ENCODE measurements around the gene UBXN10.

The UBXN10 gene

GRCh38 chr1:20185834-20186782 lies at the start of gene UBXN10, which contains the start of gene PLA2G2C:
Gene UBXN10 (plus strand): TSS chr1:20186096. CDS start chr1:20190562, 4,466 bp downstream.
Gene PLA2G2C (minus strand): TSS chr1:20186518. CDS start chr1:20177363, 9,155 bp downstream.
- Histone ChIP-seq H3K9ac (ENCODE audit: low read length) (peak within 1 kb of the TSS; percentile 91), H3K27ac (ENCODE audit: low read length) (peak within 1 kb of the TSS; percentile 59), H3K4me1 (ENCODE audit: control insufficient read depth, low read depth, low read length) (peaks cover 9% of the 10 kb centered on the region), H3K4me3 (ENCODE audit: low read length) (peak within 1 kb of the TSS; percentile 78), H3K36me3 (ENCODE audit: control insufficient read depth, low read depth, low read length) (no peaks in the 10 kb centered on the region), H3K27me3 (ENCODE audit: control insufficient read depth, insufficient read depth, low read length) (peaks cover 21% of the 10 kb centered on the region), H3K9me3 (ENCODE audit: control insufficient read depth, low read depth, low read length) (no peaks in the 10 kb centered on the region)

- Histone ChIP-seq H3K27ac (ENCODE audit: low read length) (no peak overlapping the region), H3K27me3 (ENCODE audit: control insufficient read depth, insufficient read depth, low read length) (no peaks in the 10 kb centered on the region), H3K9me3 (ENCODE audit: control insufficient read depth, low read depth, low read length) (no peaks in the 10 kb centered on the region), H3K36me3 (ENCODE audit: control insufficient read depth, low read depth, low read length) (no peaks in the 10 kb centered on the region), H3K4me1 (ENCODE audit: control insufficient read depth, low read depth, low read length) (no peaks in the 10 kb centered on the region), H3K4me3 (ENCODE audit: low read length) (no peak overlapping the region), H3K9ac (ENCODE audit: low read length) (no peak overlapping the region)
Measured at GRCh38 chr1:20136249-20136648, 49.6 kb upstream of the UBXN10 start.

GRCh38 chr1:20137055-20137454 lies 48.8 kb upstream of the UBXN10 start:
- no peaks in the 10 kb centered on the region for H3K27me3 ChIP-seq (ENCODE audit: control insufficient read depth, insufficient read depth, low read length)
- H3K9me3 ChIP-seq (ENCODE audit: control insufficient read depth, low read depth, low read length), result no peaks in the 10 kb centered on the region
- no peaks in the 10 kb centered on the region for H3K36me3 ChIP-seq (ENCODE audit: control insufficient read depth, low read depth, low read length)
- H3K4me3 ChIP-seq (ENCODE audit: low read length), result no peak overlapping the region
- no peaks in the 10 kb centered on the region for H3K4me1 ChIP-seq (ENCODE audit: control insufficient read depth, low read depth, low read length)
- H3K27ac ChIP-seq (ENCODE audit: low read length), result no peak overlapping the region
- no peak overlapping the region for H3K9ac ChIP-seq (ENCODE audit: low read length)

GRCh38 chr1:20137604-20138003 lies 48.3 kb upstream of the UBXN10 start:
- Histone ChIP-seq H3K4me3 (ENCODE audit: low read length) (no peak overlapping the region), H3K9ac (ENCODE audit: low read length) (no peak overlapping the region), H3K4me1 (ENCODE audit: control insufficient read depth, low read depth, low read length) (no peaks in the 10 kb centered on the region), H3K27me3 (ENCODE audit: control insufficient read depth, insufficient read depth, low read length) (no peaks in the 10 kb centered on the region), H3K27ac (ENCODE audit: low read length) (no peak overlapping the region), H3K36me3 (ENCODE audit: control insufficient read depth, low read depth, low read length) (no peaks in the 10 kb centered on the region), H3K9me3 (ENCODE audit: control insufficient read depth, low read depth, low read length) (no peaks in the 10 kb centered on the region)

GRCh38 chr1:20138346-20138745 lies 47.5 kb upstream of the UBXN10 start:
- H3K36me3 ChIP-seq (ENCODE audit: control insufficient read depth, low read depth, low read length), result no peaks in the 10 kb centered on the region
- no peaks in the 10 kb centered on the region for H3K9me3 ChIP-seq (ENCODE audit: control insufficient read depth, low read depth, low read length)
- no peak overlapping the region for H3K9ac ChIP-seq (ENCODE audit: low read length)
- H3K4me3 ChIP-seq (ENCODE audit: low read length), result no peak overlapping the region
- no peaks in the 10 kb centered on the region for H3K27me3 ChIP-seq (ENCODE audit: control insufficient read depth, insufficient read depth, low read length)
- H3K27ac ChIP-seq (ENCODE audit: low read length), result no peak overlapping the region
- H3K4me1 ChIP-seq (ENCODE audit: control insufficient read depth, low read depth, low read length), result no peaks in the 10 kb centered on the region

GRCh38 chr1:20138961-20139550 lies 46.8 kb upstream of the UBXN10 start, which contains the start of gene PLA2G2F:
Gene PLA2G2F (plus strand): TSS chr1:20139323. CDS start chr1:20139428, 105 bp downstream.
- Histone ChIP-seq H3K27ac (ENCODE audit: low read length) (no peak within 1 kb of the TSS), H3K4me1 (ENCODE audit: control insufficient read depth, low read depth, low read length) (no peaks in the 10 kb centered on the region), H3K9ac (ENCODE audit: low read length) (no peak within 1 kb of the TSS), H3K27me3 (ENCODE audit: control insufficient read depth, insufficient read depth, low read length) (no peaks in the 10 kb centered on the region), H3K36me3 (ENCODE audit: control insufficient read depth, low read depth, low read length) (no peaks in the 10 kb centered on the region), H3K4me3 (ENCODE audit: low read length) (no peak within 1 kb of the TSS), H3K9me3 (ENCODE audit: control insufficient read depth, low read depth, low read length) (no peaks in the 10 kb centered on the region)

- Histone ChIP-seq H3K36me3 (ENCODE audit: control insufficient read depth, low read depth, low read length) (no peaks in the 10 kb centered on the region), H3K9ac (ENCODE audit: low read length) (no peak overlapping the region), H3K9me3 (ENCODE audit: control insufficient read depth, low read depth, low read length) (no peaks in the 10 kb centered on the region), H3K4me3 (ENCODE audit: low read length) (no peak overlapping the region), H3K4me1 (ENCODE audit: control insufficient read depth, low read depth, low read length) (no peaks in the 10 kb centered on the region), H3K27me3 (ENCODE audit: control insufficient read depth, insufficient read depth, low read length) (no peaks in the 10 kb centered on the region), H3K27ac (ENCODE audit: low read length) (no peak overlapping the region)
Measured at GRCh38 chr1:20139776-20140612, 45.9 kb upstream of the UBXN10 start.

- no peaks in the 10 kb centered on the region for H3K9me3 ChIP-seq (ENCODE audit: control insufficient read depth, low read depth, low read length)
- no peaks in the 10 kb centered on the region for H3K27me3 ChIP-seq (ENCODE audit: control insufficient read depth, insufficient read depth, low read length)
- H3K4me3 ChIP-seq (ENCODE audit: low read length), result no peak overlapping the region
- no peaks in the 10 kb centered on the region for H3K36me3 ChIP-seq (ENCODE audit: control insufficient read depth, low read depth, low read length)
- no peak overlapping the region for H3K9ac ChIP-seq (ENCODE audit: low read length)
- H3K4me1 ChIP-seq (ENCODE audit: control insufficient read depth, low read depth, low read length), result no peaks in the 10 kb centered on the region
- no peak overlapping the region for H3K27ac ChIP-seq (ENCODE audit: low read length)
Measured at GRCh38 chr1:20141001-20141400, 44.9 kb upstream of the UBXN10 start.

- no peaks in the 10 kb centered on the region for H3K9me3 ChIP-seq (ENCODE audit: control insufficient read depth, low read depth, low read length)
- H3K9ac ChIP-seq (ENCODE audit: low read length), result no peak overlapping the region
- no peaks in the 10 kb centered on the region for H3K36me3 ChIP-seq (ENCODE audit: control insufficient read depth, low read depth, low read length)
- no peak overlapping the region for H3K4me3 ChIP-seq (ENCODE audit: low read length)
- H3K27ac ChIP-seq (ENCODE audit: low read length), result no peak overlapping the region
- H3K27me3 ChIP-seq (ENCODE audit: control insufficient read depth, insufficient read depth, low read length), result no peaks in the 10 kb centered on the region
- H3K4me1 ChIP-seq (ENCODE audit: control insufficient read depth, low read depth, low read length), result no peaks in the 10 kb centered on the region
Measured at GRCh38 chr1:20141466-20141865, 44.4 kb upstream of the UBXN10 start.

GRCh38 chr1:20142001-20142710 lies 43.7 kb upstream of the UBXN10 start:
- H3K9me3 ChIP-seq (ENCODE audit: control insufficient read depth, low read depth, low read length), result no peaks in the 10 kb centered on the region
- H3K36me3 ChIP-seq (ENCODE audit: control insufficient read depth, low read depth, low read length), result no peaks in the 10 kb centered on the region
- no peaks in the 10 kb centered on the region for H3K27me3 ChIP-seq (ENCODE audit: control insufficient read depth, insufficient read depth, low read length)
- no peak overlapping the region for H3K4me3 ChIP-seq (ENCODE audit: low read length)
- H3K4me1 ChIP-seq (ENCODE audit: control insufficient read depth, low read depth, low read length), result peaks cover 3% of the 10 kb centered on the region
- H3K27ac ChIP-seq (ENCODE audit: low read length), result no peak overlapping the region
- H3K9ac ChIP-seq (ENCODE audit: low read length), result no peak overlapping the region

GRCh38 chr1:20143318-20143717 lies 42.6 kb upstream of the UBXN10 start:
- Histone ChIP-seq H3K36me3 (ENCODE audit: control insufficient read depth, low read depth, low read length) (no peaks in the 10 kb centered on the region), H3K4me1 (ENCODE audit: control insufficient read depth, low read depth, low read length) (peaks cover 4% of the 10 kb centered on the region), H3K4me3 (ENCODE audit: low read length) (no peak overlapping the region), H3K27me3 (ENCODE audit: control insufficient read depth, insufficient read depth, low read length) (no peaks in the 10 kb centered on the region), H3K9ac (ENCODE audit: low read length) (no peak overlapping the region), H3K27ac (ENCODE audit: low read length) (no peak overlapping the region), H3K9me3 (ENCODE audit: control insufficient read depth, low read depth, low read length) (no peaks in the 10 kb centered on the region)
